ENCODE data around the gene PLXNA4.

Gene PLXNA4

GRCh38 chr7:132113536-132114371, 462.5 kb downstream of the PLXNA4 start:
- TF ChIP-seq GATA2 (IDR thresholded peaks at IDR 0.05; ENCODE audit: low read depth, low read length) (no peak), GATA3 (IDR thresholded peaks at IDR 0.05; ENCODE audit: low read depth, low read length) (no peak)

- TF ChIP-seq GATA2 (IDR thresholded peaks at IDR 0.05; ENCODE audit: low read depth, low read length) (no peak), GATA3 (IDR thresholded peaks at IDR 0.05; ENCODE audit: low read depth, low read length) (no peak)
Observed at GRCh38 chr7:132112657-132113056, 463.6 kb downstream of the PLXNA4 start.

GRCh38 chr7:132112106-132112505, 464.2 kb downstream of the PLXNA4 start:
- no peak for TF ChIP-seq GATA2 (IDR thresholded peaks at IDR 0.05; ENCODE audit: low read depth, low read length)
- TF ChIP-seq GATA3 (IDR thresholded peaks at IDR 0.05; ENCODE audit: low read depth, low read length) = no peak

GRCh38 chr7:132110692-132111091, 465.6 kb downstream of the PLXNA4 start:
- no peak for TF ChIP-seq GATA3 (IDR thresholded peaks at IDR 0.05; ENCODE audit: low read depth, low read length)

GRCh38 chr7:132109769-132110168, 466.5 kb downstream of the PLXNA4 start:
- TF ChIP-seq GATA3 (IDR thresholded peaks at IDR 0.05; ENCODE audit: low read depth, low read length) (no peak), GATA2 (IDR thresholded peaks at IDR 0.05; ENCODE audit: low read depth, low read length) (no peak)

GRCh38 chr7:132108563-132108962, 467.7 kb downstream of the PLXNA4 start:
- TF ChIP-seq GATA3 (IDR thresholded peaks at IDR 0.05; ENCODE audit: low read depth, low read length) (no peak), GATA2 (IDR thresholded peaks at IDR 0.05; ENCODE audit: low read depth, low read length) (no peak)

GRCh38 chr7:132106491-132106890, 469.8 kb downstream of the PLXNA4 start:
- no peak for TF ChIP-seq GATA2 (IDR thresholded peaks at IDR 0.05; ENCODE audit: low read depth, low read length)
- TF ChIP-seq GATA3 (IDR thresholded peaks at IDR 0.05; ENCODE audit: low read depth, low read length) = no peak

- TF ChIP-seq GATA3 (IDR thresholded peaks at IDR 0.05; ENCODE audit: low read depth, low read length) (no peak), GATA2 (IDR thresholded peaks at IDR 0.05; ENCODE audit: low read depth, low read length) (no peak)
Observed at GRCh38 chr7:132105096-132105495, 471.2 kb downstream of the PLXNA4 start.

GRCh38 chr7:132103718-132104117, 472.6 kb downstream of the PLXNA4 start:
- TF ChIP-seq GATA3 (IDR thresholded peaks at IDR 0.05; ENCODE audit: low read depth, low read length) (no peak), GATA2 (IDR thresholded peaks at IDR 0.05; ENCODE audit: low read depth, low read length) (no peak)

- no peak for TF ChIP-seq GATA2 (IDR thresholded peaks at IDR 0.05; ENCODE audit: low read depth, low read length)
- no peak for TF ChIP-seq GATA3 (IDR thresholded peaks at IDR 0.05; ENCODE audit: low read depth, low read length)
Observed at GRCh38 chr7:132102942-132103341, 473.3 kb downstream of the PLXNA4 start.

- TF ChIP-seq GATA3 (IDR thresholded peaks at IDR 0.05; ENCODE audit: low read depth, low read length) (no peak), GATA2 (IDR thresholded peaks at IDR 0.05; ENCODE audit: low read depth, low read length) (no peak)
Observed at GRCh38 chr7:132102391-132102790, 473.9 kb downstream of the PLXNA4 start.

- TF ChIP-seq GATA3 (IDR thresholded peaks at IDR 0.05; ENCODE audit: low read depth, low read length) (no peak), GATA2 (IDR thresholded peaks at IDR 0.05; ENCODE audit: low read depth, low read length) (no peak)
Observed at GRCh38 chr7:132100981-132101380, 475.3 kb downstream of the PLXNA4 start.

GRCh38 chr7:132100483-132100882, 475.8 kb downstream of the PLXNA4 start:
- no peak for TF ChIP-seq GATA2 (IDR thresholded peaks at IDR 0.05; ENCODE audit: low read depth, low read length)
- no peak for TF ChIP-seq GATA3 (IDR thresholded peaks at IDR 0.05; ENCODE audit: low read depth, low read length)

- TF ChIP-seq GATA3 (IDR thresholded peaks at IDR 0.05; ENCODE audit: low read depth, low read length) (no peak), GATA2 (IDR thresholded peaks at IDR 0.05; ENCODE audit: low read depth, low read length) (no peak)
Observed at GRCh38 chr7:132099163-132099562, 477.1 kb downstream of the PLXNA4 start.

GRCh38 chr7:132098327-132098726, 477.9 kb downstream of the PLXNA4 start:
- TF ChIP-seq GATA3 (IDR thresholded peaks at IDR 0.05; ENCODE audit: low read depth, low read length) (no peak), GATA2 (IDR thresholded peaks at IDR 0.05; ENCODE audit: low read depth, low read length) (no peak)

Data from SH-SY5Y (cell line).